ENCODE results near the gene SLC17A5. TPM values are rescaled to one million over a fixed set of nuclear protein-coding genes. Genes with fewer than 3 reads are reported as not detected.

SLC17A5 gene
- total and polyA plus RNA-seq, 7 donors: 3.1 to 7.2 (median 4.5) TPM

GRCh38 chr6:73644941-73645591, 8.7 kb downstream of the SLC17A5 start:
- DNase-seq (no peak), ATAC-seq (no peak)
- intact Hi-C loops (cut with DNase I): no loop called here
- no peaks in the 10 kb centered on the region for H3K27me3 ChIP-seq (ENCODE audit: insufficient read depth in 3 of 3, low read length in 2 of 3)
- no peaks in the 10 kb centered on the region for H3K4me1 ChIP-seq
- 27 to 33% (median 30%) methylated on average over 10 of the region's 10 CpGs for WGBS, 3 donors
- H3K4me3 ChIP-seq: peak overlapping the region; percentile 57
- H3K27ac ChIP-seq: no peak overlapping the region
- H3K36me3 ChIP-seq (ENCODE audit: insufficient read depth in 1 of 2, low read depth in 1 of 2): peaks cover 0 to 48% of the 10 kb centered on the region in 2 donors
- H3K9me3 ChIP-seq: no peaks in the 10 kb centered on the region
- TF ChIP-seq, protein P1, sequence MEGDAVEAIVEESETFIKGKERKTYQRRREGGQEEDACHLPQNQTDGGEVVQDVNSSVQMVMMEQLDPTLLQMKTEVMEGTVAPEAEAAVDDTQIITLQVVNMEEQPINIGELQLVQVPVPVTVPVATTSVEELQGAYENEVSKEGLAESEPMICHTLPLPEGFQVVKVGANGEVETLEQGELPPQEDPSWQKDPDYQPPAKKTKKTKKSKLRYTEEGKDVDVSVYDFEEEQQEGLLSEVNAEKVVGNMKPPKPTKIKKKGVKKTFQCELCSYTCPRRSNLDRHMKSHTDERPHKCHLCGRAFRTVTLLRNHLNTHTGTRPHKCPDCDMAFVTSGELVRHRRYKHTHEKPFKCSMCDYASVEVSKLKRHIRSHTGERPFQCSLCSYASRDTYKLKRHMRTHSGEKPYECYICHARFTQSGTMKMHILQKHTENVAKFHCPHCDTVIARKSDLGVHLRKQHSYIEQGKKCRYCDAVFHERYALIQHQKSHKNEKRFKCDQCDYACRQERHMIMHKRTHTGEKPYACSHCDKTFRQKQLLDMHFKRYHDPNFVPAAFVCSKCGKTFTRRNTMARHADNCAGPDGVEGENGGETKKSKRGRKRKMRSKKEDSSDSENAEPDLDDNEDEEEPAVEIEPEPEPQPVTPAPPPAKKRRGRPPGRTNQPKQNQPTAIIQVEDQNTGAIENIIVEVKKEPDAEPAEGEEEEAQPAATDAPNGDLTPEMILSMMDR (IDR thresholded peaks at IDR 0.05): no peak

DNA sequence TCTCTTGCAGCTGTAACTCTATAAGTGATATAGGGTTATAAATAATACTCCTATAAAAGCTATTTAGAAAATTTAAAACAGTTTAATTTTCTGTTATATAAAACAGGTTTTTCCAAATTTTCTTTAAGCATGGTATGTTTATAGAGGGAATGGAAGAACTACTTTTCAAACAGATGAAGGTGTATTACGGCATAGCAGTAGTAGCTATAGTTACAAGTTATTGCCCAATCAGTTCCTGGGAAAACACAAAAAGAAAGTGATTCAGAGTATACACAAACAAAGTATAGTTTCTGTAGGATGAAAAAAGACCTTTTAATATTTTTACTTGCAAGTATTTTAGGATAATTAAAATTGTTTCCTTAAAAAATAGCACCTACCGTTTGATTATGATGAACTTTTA, 9.8 kb downstream of the SLC17A5 start:
- Histone ChIP-seq H3K4me3 (no peak overlapping the region), H3K9me3 (no peaks in the 10 kb centered on the region), H3K27ac (no peak overlapping the region), H3K36me3 (ENCODE audit: insufficient read depth in 1 of 2, low read depth in 1 of 2) (peaks cover 0 to 50% of the 10 kb centered on the region in 2 donors), H3K27me3 (ENCODE audit: insufficient read depth in 3 of 3, low read length in 2 of 3) (no peaks in the 10 kb centered on the region), H3K4me1 (no peaks in the 10 kb centered on the region)
- no peak for DNase-seq
- TF ChIP-seq, protein P1 (IDR thresholded peaks at IDR 0.05): no peak
- ATAC-seq: no peak
- 90 to 98% (median 95%) methylated on average over 2 of the region's 2 CpGs for WGBS, 3 donors
- intact Hi-C loops (cut with DNase I): no loop called here

- no peak for ATAC-seq
- Histone ChIP-seq H3K4me1 (no peaks in the 10 kb centered on the region), H3K4me3 (no peak overlapping the region), H3K36me3 (ENCODE audit: insufficient read depth in 1 of 2, low read depth in 1 of 2) (peaks cover 0 to 52% of the 10 kb centered on the region in 2 donors), H3K27me3 (ENCODE audit: insufficient read depth in 3 of 3, low read length in 2 of 3) (no peaks in the 10 kb centered on the region), H3K27ac (no peak overlapping the region), H3K9me3 (no peaks in the 10 kb centered on the region)
- DNase-seq: no peak
- WGBS, 3 donors: 76 to 82% (median 76%) methylated on average over 2 of the region's 2 CpGs
- intact Hi-C loops (cut with DNase I): no loop called here
- TF ChIP-seq, protein P1 (IDR thresholded peaks at IDR 0.05): no peak
Observed at GRCh38 chr6:73642530-73642929, 11.3 kb downstream of the SLC17A5 start.

GRCh38 chr6:73640179-73640750, 13.5 kb downstream of the SLC17A5 start:
- Histone ChIP-seq H3K36me3 (ENCODE audit: insufficient read depth in 1 of 2, low read depth in 1 of 2) (peaks cover 0 to 75% of the 10 kb centered on the region in 2 donors), H3K27ac (no peak overlapping the region)
- 91 to 97% (median 95%) methylated on average over 1 of the region's 1 CpG for WGBS, 3 donors

More at GRCh38 chr6:73640179-73640750, 13.5 kb downstream of the SLC17A5 start:
- H3K4me1 ChIP-seq: no peaks in the 10 kb centered on the region
- TF ChIP-seq, protein P1 (IDR thresholded peaks at IDR 0.05): no peak
- no peaks in the 10 kb centered on the region for H3K27me3 ChIP-seq (ENCODE audit: insufficient read depth in 3 of 3, low read length in 2 of 3)
- H3K9me3 ChIP-seq: no peaks in the 10 kb centered on the region
- H3K4me3 ChIP-seq: no peak overlapping the region
- DNase-seq (no peak), ATAC-seq (no peak)
- intact Hi-C loops (cut with DNase I): no loop called here

All from psoas muscle (tissue), 8 donors.